HCT116 (cell line): ENCODE measurements around the gene GPR78. TPM values are rescaled to one million over a fixed set of nuclear protein-coding genes. Genes with fewer than 3 reads are reported as not detected.

Experiments used
- ATAC-seq: fragments of 200-7000 bp; cut with Tn5 transposase; 2 replicates; pipeline ENCODE4 v1.9.1; 2020; ENCODE audit warnings: mild to moderate bottlenecking, moderate library complexity
- BruUV-seq: library from RNA; stranded (reverse); fragments of 400-500 nt; replicated peaks from 2 replicates; lab custom pipeline; 2021; lab: Mats Ljungman, UMichigan
- CTCF ChIA-PET: fragments of 300-600 bp; sonication (Branson Sonifier 250); formaldehyde crosslinking; loops from one replicate; lab custom pipeline; 2021; ENCODE audit warnings: antibody characterized with exemption; lab: Charles Lee
- POLR2A ChIA-PET: fragments of 300-600, 350-600 bp; sonication (Branson Sonifier 250); formaldehyde crosslinking; loops from one replicate; lab custom pipeline; 2021; ENCODE audit warnings: antibody characterized with exemption; lab: Charles Lee
- RAD21 ChIA-PET, 2 experiments: fragments of 300-600 bp; sonication (Branson Sonifier 250); formaldehyde crosslinking; loops; one replicate each; lab custom pipeline; 2023; ENCODE audit warnings: low total read pairs in 2 of 2; ENCODE audit not compliant: uncharacterized antibody in 2 of 2, unreplicated experiment in 2 of 2, low non-redundant PET in 1 of 2; lab: Charles Lee
- DNase-seq: peaks from one replicate; pipeline ENCODE4 v3.0.0-alpha.2; 2010; ENCODE audit warnings: low read depth, low spot score
- H2AFZ ChIP-seq: fragments of 200-600 bp; shearing (Covaris generic), sonication (generic); 2 replicates; pipeline ENCODE4 v1.6.1; 2017; ENCODE audit warnings: low read depth, mixed run types, mixed read lengths, antibody characterized with exemption, low read length; ENCODE audit not compliant: poor library complexity, severe bottlenecking
- H3K27ac ChIP-seq: 2 replicates; pipeline ENCODE4 v1.5.1; 2012; ENCODE audit warnings: low read depth, low read length
- H3K27me3 ChIP-seq: fragments of 200-600 bp; sonication (generic); 2 replicates; pipeline ENCODE4 v1.6.1; 2016; ENCODE audit warnings: mixed run types, low read length, mixed read lengths; ENCODE audit not compliant: insufficient read depth
- H3K36me3 ChIP-seq, 2 experiments: fragments of 200-500 bp in 1 of 2; fragments of 200-600 bp in 1 of 2; sonication (Bioruptor generic) in 1 of 2; sonication (generic) in 1 of 2; 2 replicates each; pipeline versions ENCODE4 v1.5.1 to v1.6.1; 2014 to 2016; ENCODE audit warnings: low read length in 2 of 2, inconsistent platforms in 1 of 2, mixed read lengths in 1 of 2, mixed run types in 1 of 2; ENCODE audit not compliant: insufficient read depth in 2 of 2, control insufficient read depth in 1 of 2
- H3K4me1 ChIP-seq, 2 experiments: fragments of 200-600 bp in 1 of 2; sonication (generic) in 1 of 2; 2 replicates each; pipeline versions ENCODE4 v1.5.1 to v1.6.1; 2012 to 2017; ENCODE audit warnings: low read length in 2 of 2, inconsistent platforms in 1 of 2, mild to moderate bottlenecking in 1 of 2, mixed read lengths in 1 of 2, mixed run types in 1 of 2, moderate library complexity in 1 of 2; ENCODE audit not compliant: insufficient read depth in 2 of 2, control insufficient read depth in 1 of 2
- H3K4me2 ChIP-seq: fragments of 200-600 bp; sonication (generic); 2 replicates; pipeline ENCODE4 v1.6.1; 2017; ENCODE audit warnings: mixed run types, low read length, mixed read lengths
- H3K4me3 ChIP-seq, 2 experiments: fragments of 200-600 bp in 1 of 2; sonication (generic) in 1 of 2; replicated peaks in 1 of 2; 2 replicates each; pipeline ENCODE4 v1.5.1; 2011 to 2016; ENCODE audit warnings: low read length in 2 of 2, control low read depth in 1 of 2, low read depth in 1 of 2, mild to moderate bottlenecking in 1 of 2, mixed read lengths in 1 of 2, mixed run types in 1 of 2
- H3K79me2 ChIP-seq: fragments of 200-600 bp; sonication (generic); 2 replicates; pipeline ENCODE4 v1.6.1; 2017; ENCODE audit warnings: mild to moderate bottlenecking, mixed run types, low read length, moderate library complexity, mixed read lengths; ENCODE audit not compliant: insufficient read depth
- H3K9ac ChIP-seq: fragments of 200-600 bp; sonication (generic); 2 replicates; pipeline ENCODE4 v1.6.1; 2016; ENCODE audit warnings: low read length, mixed read lengths
- H3K9me2 ChIP-seq: fragments of 200-600 bp; sonication (generic), shearing (Covaris generic); 2 replicates; pipeline ENCODE4 v1.6.1; 2017; ENCODE audit warnings: mixed run types, mild to moderate bottlenecking, moderate library complexity; ENCODE audit not compliant: insufficient read depth
- H3K9me3 ChIP-seq, 2 experiments: fragments of 200-500 bp in 1 of 2; fragments of 200-600 bp in 1 of 2; sonication (Bioruptor generic) in 1 of 2; sonication (generic) in 1 of 2; 2 replicates each; pipeline ENCODE4 v1.6.1; 2014 to 2017; ENCODE audit warnings: low read length in 2 of 2, mixed read lengths in 2 of 2, inconsistent platforms in 1 of 2, low read depth in 1 of 2, mild to moderate bottlenecking in 1 of 2, mixed run types in 1 of 2, moderate library complexity in 1 of 2; ENCODE audit not compliant: control insufficient read depth in 1 of 2, insufficient read depth in 1 of 2
- H4K20me1 ChIP-seq: fragments of 200-600 bp; sonication (generic), shearing (Covaris generic); 2 replicates; pipeline ENCODE4 v1.6.1; 2017; ENCODE audit warnings: mixed run types, mild to moderate bottlenecking, moderate library complexity; ENCODE audit not compliant: insufficient read depth
- CEBPB ChIP-seq: IDR thresholded peaks from 2 replicates; pipeline ENCODE4 v1.6.1; 2012; ENCODE audit warnings: low read depth
- EZH2phosphoT487 ChIP-seq: fragments of 200-600 bp; IDR thresholded peaks from 2 replicates; pipeline ENCODE4 v1.6.1; 2018; ENCODE audit warnings: antibody characterized with exemption, borderline replicate concordance
- FOSL1 ChIP-seq: IDR thresholded peaks from 2 replicates; pipeline ENCODE4 v1.6.1; 2012; ENCODE audit warnings: low read depth
- JUND ChIP-seq: IDR thresholded peaks from 2 replicates; pipeline ENCODE4 v1.6.1; 2012
- POLR2A ChIP-seq: IDR thresholded peaks from 2 replicates; pipeline ENCODE4 v1.7.0; 2011; ENCODE audit warnings: borderline replicate concordance; ENCODE audit not compliant: insufficient read depth, insufficient read length; ENCODE audit errors: extremely low read depth
- POLR2AphosphoS5 ChIP-seq: IDR thresholded peaks from 2 replicates; pipeline ENCODE4 v1.6.1; 2011; ENCODE audit warnings: mild to moderate bottlenecking, low read depth, low read length, moderate library complexity
- SP1 ChIP-seq: IDR thresholded peaks from 2 replicates; pipeline ENCODE4 v1.6.1; 2012; ENCODE audit warnings: low read depth
- YY1 ChIP-seq: IDR thresholded peaks from 2 replicates; pipeline ENCODE4 v1.6.1; 2011; ENCODE audit warnings: low read length, low read depth, moderate library complexity, mild to moderate bottlenecking; ENCODE audit not compliant: insufficient replicate concordance; ENCODE audit errors: extremely low read depth
- intact Hi-C: fragments of 100-400 bp; cut with micrococcal nuclease; formaldehyde crosslinking; loops from 2 replicates; pipeline ENCODE4 v1.10.0; 2022
- total RNA-seq: library from RNA; stranded (reverse); gene quantifications from one replicate; pipeline ENCODE4 v1.2.1, GENCODE V29; 2021; ENCODE audit not compliant: unreplicated experiment

Gene GPR78
- total RNA-seq, 1 experiment from 2014 or later, result not detected

- H3K27ac ChIP-seq, result no peak overlapping the region
- no TSS peak for BruUV-seq
- no peaks in the 10 kb centered on the region for H4K20me1 ChIP-seq
- H3K4me3 ChIP-seq, result no peak overlapping the region
- POLR2A ChIA-PET, result no interaction called here
- no peaks in the 10 kb centered on the region for H3K9me3 ChIP-seq
- no peak for DNase-seq
- no peaks in the 10 kb centered on the region for H3K79me2 ChIP-seq
- H2AFZ ChIP-seq, result no peak overlapping the region
- no peak for TF ChIP-seq POLR2A
- no peak for TF ChIP-seq CEBPB
- no peak for TF ChIP-seq JUND
- TF ChIP-seq SP1, result no peak
- no peak for TF ChIP-seq POLR2AphosphoS5
- no peak for TF ChIP-seq FOSL1
- TF ChIP-seq, all 23 proteins: peak for 0
- intact Hi-C loops, result no loop called here
- no peak overlapping the region for H3K4me2 ChIP-seq
- ChIA-PET RAD21 (no interaction called here), CTCF (no interaction called here)
- H3K9ac ChIP-seq, result no peak overlapping the region
- ATAC-seq, result no peak
- no peaks in the 10 kb centered on the region for H3K9me2 ChIP-seq
- H3K4me1 ChIP-seq, result peaks cover 0 to 5% of the 10 kb centered on the region in 2 experiments; a peak in 1 of 4 replicates
- no peaks in the 10 kb centered on the region for H3K36me3 ChIP-seq
- H3K27me3 ChIP-seq, result 0 out of 2 replicates have a peak, but pooled peaks cover 2% of the 10 kb centered on the region
These were observed 26.2 kb upstream of the GPR78 start for GRCh38 chr4:8553991-8554405.

- RAD21 ChIA-PET, result no interaction called here
- ATAC-seq (no peak), DNase-seq (no peak)
- no peaks in the 10 kb centered on the region for H3K9me2 ChIP-seq
- no peak overlapping the region for H3K4me2 ChIP-seq
- no peak overlapping the region for H3K4me3 ChIP-seq
- intact Hi-C loops, result no loop called here
- no peak overlapping the region for H3K27ac ChIP-seq
- no peak for TF ChIP-seq YY1
- TF ChIP-seq EZH2phosphoT487, result no peak
- no peak for TF ChIP-seq FOSL1
- BruUV-seq, result no TSS peak
- H3K9me3 ChIP-seq, result no peaks in the 10 kb centered on the region
- H3K4me1 ChIP-seq, result peaks cover 0 to 5% of the 10 kb centered on the region in 2 experiments; a peak in 1 of 4 replicates
- no peaks in the 10 kb centered on the region for H3K79me2 ChIP-seq
- no peaks in the 10 kb centered on the region for H3K36me3 ChIP-seq
- no peaks in the 10 kb centered on the region for H4K20me1 ChIP-seq
- POLR2A ChIA-PET, result no interaction called here
- H3K9ac ChIP-seq, result no peak overlapping the region
- no peak overlapping the region for H2AFZ ChIP-seq
- H3K27me3 ChIP-seq, result 0 out of 2 replicates have a peak, but pooled peaks cover 2% of the 10 kb centered on the region
- CTCF ChIA-PET, result no interaction called here
These were observed 25.6 kb upstream of the GPR78 start for GRCh38 chr4:8554555-8555100.
